ENCODE data around the gene LACRT.
"Not testable (repeated sequence)": the region's sequence is repeated elsewhere in the genome, so short reads cannot be mapped to it uniquely, and the experiment has no call there.

LACRT gene

DNA sequence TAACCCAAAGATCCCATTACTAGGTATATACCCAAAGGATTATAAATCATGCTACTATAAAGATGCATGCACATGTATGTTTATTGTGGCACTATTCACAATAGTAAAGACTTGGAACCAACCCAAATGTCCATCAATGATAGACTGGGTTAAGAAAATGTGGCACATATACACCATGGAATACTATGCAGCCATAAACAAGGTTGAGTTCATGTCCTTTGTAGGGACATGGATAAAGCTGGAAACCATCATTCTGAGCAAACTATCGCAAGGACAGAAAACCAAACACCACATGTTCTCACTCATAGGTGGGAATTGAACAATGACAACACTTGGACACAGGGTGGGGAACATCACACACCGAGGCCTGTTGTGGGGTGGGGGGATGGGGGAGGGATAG is 4.4 kb upstream of the LACRT start:
- not testable (repeated sequence) for DNase-seq (ENCODE audit: low spot score)

DNA sequence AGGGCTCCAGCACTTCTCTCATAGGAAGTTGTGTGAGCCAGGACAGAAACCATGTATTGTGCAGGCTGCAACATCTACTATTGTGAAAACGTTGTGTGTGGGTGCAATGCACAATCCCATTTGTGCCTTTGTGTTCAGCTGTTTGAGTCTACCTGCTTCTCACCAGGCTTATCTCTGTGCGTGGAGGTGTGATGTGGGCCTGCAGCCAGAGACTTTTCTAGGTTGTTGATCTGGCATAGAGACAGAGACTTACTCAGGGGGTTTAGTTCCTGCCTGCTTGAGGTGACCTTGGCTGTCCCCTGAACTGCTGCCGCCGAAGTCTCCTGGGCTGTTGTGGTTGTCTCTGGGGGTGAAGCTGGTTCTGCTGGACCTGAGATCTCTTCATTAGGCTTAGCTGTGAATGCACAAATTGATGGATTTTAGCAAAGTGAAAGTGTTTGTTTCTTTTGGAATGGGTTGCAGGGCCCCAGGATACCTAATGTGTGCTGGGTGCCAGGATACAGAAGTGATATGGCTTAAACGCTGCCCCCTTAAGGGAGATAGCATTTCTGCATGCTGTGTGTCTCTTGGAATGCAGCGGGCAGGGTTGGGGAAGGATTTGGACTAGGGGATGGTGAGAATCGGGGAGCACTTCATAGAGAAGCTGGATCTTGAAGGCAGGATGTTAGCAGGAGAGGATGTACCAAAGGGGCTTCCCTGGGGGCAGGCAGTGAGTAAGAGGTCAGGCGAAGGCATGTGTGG is 2.5 kb downstream of the LACRT start:
- DNase-seq (ENCODE audit: low spot score), result no peak

DNA sequence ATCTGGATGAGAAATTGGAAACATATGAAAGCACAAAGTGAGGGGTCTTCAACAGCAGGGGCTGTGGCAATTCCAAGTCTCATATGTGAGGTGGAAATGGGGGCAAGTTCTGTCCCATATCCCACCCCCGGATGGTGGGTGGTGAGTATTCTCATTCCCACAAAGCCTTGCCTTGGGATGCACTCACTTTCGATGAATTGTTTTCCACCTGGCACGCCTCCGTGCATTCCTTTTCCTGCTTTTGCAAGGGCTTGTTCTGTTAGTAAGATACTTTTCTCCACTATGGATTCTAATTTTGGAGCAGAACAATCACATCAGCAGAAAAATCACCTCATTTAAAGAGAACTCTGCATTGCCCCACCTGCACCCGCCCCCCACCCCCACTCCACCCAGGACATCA is 3.1 kb downstream of the LACRT start:
- DNase-seq (ENCODE audit: low spot score), result no peak

DNA sequence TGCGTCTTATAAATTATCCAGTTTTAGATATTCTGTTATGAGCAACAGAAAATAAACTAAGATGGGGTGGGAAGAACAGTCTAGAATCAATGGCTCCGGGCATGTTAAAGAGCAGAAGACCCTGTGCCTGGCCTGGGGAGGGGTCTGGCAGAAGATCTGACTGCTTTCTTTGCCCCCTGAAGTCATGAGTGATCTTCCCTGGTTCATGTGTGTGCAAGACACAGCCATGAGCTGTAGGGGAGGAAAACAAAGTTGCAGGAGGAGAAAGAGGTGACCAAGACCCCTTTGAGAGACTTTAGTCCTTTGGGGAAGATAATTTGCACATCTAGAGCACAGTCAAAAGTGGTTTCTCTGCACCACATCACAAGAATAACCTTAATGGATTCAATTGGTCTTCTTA is 4.8 kb downstream of the LACRT start:
- no peak for DNase-seq (ENCODE audit: low spot score)

DNA sequence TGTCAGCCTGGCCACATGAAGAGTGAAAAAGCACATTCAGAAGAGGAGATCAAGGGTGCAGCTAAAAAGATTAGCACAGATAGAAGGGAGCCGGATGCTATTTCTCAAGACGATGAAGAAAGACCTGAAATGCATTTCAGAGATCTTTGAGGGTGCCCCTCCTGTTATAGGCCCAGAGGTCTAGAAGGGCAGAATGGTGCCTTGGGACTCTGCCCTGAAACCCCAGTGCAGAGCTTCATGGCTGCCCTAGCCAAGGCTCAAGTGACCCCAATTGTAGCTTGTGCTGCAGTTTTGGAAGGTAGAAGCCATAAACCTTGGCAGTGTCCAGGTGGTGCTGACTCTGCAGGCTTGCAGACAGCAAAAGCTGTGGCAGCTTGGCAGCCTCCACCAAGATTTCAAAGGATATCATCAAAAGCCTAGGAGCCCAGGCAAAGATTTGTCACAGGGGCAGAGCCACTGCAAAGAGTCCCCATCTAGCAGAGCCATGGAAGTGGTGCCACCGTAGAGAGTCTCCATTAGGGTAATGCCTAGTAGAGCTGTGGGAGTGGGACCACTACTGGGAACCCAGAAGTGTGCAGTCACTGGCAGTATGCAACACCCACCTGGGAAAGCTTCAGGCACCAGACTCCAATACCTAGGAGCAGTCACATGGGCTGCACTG is 6.4 kb downstream of the LACRT start:
- no peak for DNase-seq (ENCODE audit: low spot score)

DNA sequence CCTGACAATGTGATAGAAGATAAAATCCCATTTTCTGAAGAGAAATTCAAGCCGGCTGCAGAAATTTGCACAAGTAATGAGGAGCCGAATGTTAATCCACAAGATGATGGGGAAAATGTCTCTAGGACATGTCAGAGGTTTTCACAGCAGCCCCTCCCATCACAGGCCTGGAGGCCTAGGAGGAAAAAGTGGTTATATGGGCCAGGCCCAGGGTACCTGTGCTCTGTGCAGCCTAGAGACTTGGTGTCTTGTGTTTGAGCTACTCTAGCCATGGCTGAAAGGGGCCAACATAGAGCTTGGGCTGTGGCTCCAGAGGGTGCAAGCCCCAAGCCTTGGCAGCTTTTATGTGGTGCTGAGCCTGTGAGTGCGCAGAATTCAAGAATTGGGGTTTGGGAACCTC is 7.4 kb downstream of the LACRT start:
- no peak for DNase-seq (ENCODE audit: low spot score)

DNA sequence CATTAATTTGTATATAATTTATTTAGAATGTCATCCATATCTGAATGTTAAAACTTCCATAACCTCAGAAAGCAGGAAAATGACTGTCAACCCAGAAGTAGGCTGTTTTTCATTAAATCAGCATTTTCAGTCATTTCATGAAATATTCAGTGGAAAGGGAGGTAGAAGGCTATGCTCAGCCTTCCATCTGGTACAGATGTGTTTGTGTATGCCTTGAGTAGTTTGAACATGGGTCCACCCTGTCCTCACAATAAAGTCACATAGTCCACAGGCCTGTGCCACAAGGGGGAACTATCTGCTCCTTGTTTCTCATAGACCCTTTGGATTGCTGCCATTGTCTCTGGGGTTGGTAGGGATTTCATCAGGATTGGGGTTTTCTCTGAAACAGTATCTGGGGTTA is 9.1 kb downstream of the LACRT start:
- no peak for DNase-seq (ENCODE audit: low spot score)

DNA sequence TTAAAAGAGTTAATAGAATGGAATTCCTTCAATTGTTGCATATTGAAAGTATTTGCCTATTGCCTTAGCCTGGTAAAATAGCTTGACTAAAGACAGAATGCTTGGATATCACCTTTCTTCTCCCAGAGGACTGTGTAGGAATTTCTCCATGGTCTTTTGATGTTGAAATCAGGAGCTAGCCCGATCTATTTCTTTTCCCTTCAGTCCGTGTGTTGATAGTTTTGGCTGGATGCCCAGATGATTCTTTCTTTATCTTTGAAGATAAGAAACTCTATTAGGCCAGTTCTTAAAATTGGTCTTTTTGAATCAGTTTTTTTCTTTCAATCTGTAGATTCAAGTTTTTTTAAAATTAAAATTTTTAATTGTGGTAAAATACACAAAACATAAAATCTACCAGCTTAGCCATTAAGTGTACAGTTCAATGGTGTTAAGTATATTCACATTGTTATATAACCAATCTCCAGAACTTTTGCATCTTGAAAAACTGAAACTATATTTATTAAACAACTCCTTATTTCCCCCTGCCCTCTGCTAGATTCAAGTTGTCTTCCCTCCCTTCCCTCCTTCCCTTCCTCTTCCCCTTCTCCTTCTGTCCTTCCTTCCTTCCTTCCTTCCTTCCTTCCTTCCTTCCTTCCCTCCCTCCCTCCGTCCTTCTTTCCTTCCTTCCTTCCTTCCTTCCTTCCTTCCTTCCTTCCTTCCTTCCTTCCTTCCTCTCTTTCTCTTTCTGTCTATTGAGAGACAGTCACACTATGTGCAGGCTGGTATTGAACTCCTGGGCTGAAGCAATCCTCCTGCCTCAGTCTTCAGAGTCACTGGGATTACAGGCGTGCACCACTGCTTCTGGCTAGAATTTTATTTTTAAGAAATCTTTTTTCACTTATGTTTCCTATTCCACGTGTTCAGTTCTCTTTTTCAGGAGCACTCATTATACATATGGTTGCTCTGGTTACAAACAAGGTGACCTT is 10.1 kb downstream of the LACRT start:
- DNase-seq (ENCODE audit: low spot score), result no peak

DNA sequence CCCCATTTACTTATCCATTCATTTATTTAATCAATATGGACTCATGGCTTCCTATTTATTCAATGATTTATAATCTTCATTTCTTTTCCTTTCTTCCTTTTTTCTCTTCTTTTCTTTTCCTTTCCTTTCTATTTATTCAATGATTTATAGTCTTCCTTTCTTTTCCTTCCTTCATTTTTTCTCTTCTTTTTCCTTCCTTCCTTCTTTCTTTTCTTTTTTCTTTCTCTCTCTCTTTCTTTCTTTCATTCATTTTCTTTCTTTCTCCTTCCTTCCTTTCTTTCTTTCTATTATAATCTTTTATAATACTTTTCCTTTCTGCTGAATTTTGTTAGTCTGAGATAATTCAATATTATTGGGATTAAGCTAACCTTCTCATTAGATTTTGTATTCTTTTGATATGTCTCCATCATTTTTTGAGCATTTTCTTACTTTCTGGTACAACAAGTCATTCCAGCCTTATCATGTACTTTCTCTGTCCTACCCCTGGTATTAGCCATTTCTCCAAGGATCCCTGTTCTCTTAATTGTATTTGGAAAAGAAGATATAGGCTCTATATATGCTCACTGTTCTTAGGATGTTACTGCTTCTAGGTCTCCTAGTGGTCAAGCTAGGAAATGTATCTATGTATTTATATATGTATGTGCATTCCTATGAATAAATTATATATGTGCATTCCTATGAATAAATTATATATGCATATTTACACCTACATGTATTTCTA is 12.1 kb downstream of the LACRT start:
- no peak for DNase-seq (ENCODE audit: low spot score)

DNA sequence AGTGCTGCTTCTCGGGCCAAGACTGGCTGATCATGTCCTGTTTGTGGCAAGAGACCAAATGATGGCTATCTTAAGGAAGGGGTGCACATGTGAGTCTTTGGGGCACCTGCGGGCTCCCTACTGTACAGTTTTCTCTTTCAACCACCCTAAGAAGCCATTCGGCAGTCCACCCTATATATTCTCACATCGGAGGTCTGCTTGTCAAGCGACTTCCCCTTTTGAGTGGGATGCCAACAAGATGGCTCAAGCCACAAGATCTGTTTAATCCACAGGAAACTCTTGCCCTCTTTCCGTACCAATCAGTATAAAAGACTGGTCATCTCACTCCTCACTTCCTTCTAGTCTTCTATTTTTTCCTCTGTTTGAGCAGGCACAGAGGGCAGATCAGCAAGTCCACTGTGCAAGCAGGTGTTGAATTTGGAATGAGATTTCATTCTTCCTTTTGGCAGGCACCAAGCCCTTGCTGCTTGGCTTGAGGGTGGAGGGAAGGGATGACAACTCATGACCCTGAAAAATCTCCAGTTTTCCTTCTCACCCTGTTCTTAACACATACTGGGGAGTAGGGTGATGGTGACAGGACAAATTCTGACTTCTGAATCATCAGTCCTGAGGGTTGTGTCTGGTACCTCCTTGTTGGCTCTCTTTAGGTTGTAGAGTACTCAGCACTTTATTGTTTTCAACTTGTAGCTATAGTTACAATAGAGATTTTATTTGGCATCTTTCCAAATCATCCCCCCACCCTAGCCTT is 17.6 kb downstream of the LACRT start:
- no peak for DNase-seq (ENCODE audit: low spot score)

DNA sequence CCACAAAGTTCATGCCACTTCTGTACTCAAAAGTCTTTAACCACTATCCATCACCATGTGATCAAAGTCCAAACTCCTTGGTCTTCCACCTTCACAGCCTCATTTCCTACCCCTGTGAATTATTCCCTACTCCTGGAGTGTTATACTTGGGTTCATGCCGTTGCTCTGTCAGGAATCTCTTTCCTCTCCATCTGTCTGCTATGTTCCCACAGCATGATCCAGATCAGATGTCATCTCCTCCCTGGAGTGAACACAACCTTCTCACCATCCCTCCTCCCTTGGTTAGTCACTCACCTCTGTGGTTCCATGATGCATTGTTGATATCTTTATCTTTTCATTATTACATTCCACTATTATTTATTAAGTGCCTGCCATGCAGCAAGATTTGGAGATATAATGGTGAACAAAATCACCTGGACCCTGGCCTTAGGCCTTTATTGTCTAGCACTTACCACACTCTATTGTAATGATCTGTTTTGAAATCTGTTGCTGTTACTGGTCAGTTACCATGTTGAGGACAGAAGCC is 22.4 kb downstream of the LACRT start:
- no peak for DNase-seq (ENCODE audit: low spot score)

DNA sequence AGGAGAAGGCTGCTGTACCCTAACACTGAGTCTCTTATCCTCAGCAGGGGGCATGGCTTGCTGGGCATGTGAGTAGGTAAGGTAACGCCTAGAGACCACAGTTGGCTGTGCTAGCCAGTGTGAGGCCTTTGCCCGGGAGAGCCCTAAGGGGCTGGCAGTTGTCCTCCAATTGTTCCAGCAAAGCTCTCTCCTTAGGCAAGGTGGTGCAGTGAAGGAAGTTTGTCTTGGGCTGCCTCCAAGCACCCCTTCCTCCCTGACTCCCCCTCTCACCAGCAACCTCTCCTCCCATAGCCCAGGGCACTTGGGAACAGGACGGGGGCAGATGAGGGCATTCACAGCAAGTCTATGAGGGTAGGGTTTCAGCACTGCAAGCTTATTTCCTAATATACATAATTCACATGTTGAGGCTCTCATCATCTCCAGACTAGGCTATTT is 23.0 kb downstream of the LACRT start:
- no peak for DNase-seq (ENCODE audit: low spot score)

DNA sequence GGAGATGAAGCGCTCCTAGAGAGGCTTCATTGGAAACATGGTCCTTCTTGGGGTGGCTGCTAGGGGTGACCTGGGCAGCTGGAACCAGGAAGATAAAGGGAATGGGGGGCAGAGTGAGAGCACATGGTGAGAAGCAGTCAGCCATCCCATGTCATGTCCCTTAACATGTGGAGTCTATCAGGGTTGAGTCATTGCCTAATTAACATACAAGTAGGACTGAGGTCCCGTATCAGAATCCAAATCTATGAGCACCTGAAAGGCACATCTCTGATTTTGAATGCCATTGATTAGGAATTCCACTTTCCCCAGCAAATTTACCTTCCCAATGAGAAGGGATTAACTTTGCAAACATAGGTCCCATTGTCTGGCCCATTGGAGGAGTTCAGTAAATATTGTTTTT is 25.9 kb downstream of the LACRT start:
- DNase-seq (ENCODE audit: low spot score), result peak; percentile 21

DNA sequence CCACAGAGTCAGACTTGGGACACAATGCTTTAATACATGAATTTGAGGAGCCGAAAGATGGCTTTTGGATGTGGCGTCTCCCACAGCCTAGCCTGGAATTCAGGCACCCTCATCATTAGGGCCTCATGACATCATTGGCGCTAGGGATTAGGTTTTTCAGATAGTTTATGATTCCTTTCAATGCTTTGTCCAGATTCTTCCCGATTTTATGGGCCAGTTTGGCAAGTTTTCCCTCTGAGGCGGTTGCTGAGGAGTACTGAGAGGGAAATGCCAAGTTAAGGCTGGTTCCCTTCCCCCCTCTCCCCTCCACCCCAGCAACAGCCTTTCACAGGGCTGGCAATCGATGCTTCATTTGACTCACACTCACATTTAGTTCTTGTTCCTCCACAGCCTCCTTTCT is 26.5 kb downstream of the LACRT start:
- peak; percentile 28 for DNase-seq (ENCODE audit: low spot score)

DNA sequence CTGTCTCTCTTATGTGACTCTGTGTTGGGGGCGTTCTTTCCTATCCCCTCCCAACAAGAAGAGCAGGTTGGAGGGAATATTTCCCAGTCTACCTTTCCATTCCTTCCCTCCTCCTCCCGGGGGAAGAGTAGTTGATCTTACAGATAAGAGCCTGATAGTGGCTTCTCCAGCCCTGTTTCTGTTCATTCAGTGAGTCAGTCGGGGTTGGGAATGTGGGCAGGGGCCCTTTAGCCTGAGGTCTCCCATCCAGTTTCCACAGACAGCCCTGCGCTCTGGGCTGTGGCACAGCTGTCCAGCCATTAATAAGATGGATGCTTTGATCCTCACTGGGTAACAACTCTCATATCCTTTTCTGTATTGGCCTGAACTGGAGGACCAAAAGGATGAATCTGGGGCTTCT is 28.1 kb downstream of the LACRT start:
- DNase-seq (ENCODE audit: low spot score), result peak; percentile 45

DNA sequence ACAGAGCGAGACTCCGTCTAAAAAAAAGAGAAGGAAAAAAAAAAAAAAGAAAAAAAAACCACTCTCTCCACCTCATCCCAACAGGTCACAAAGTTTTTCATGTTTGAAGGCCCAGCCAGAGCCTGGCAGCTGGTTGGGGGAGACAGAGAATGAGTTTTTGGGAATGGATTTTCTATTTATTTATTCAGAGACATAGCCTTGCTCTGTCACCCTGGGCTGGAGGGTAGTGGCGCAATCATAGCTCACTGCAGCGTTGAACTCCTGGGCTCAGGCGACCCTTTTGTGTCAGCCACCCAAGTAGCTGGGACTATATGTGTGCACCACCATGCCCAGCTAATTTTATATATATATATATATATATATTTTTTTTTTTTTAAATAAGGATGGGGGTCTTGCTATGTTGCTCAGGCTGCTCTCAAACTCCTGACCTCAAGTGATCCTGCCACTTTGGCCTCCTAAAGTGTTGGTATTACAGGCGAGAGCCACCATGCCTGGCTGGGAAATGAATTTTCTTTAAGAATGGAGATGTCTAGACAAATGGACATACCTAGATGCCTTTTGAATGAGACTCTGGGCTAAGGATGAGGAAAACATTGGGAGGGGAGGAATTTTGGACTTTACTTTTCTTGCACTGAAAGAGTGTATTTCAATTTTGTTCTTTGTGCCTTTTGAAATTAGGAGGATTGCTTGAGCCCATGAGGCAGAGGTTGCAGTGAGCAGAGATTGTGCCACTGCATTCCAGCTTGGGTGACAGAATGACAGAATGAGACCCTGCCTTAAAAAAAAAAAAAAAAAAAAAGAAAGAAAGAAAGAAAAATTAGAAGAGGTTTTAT is 29.3 kb downstream of the LACRT start:
- peak; percentile 26 for DNase-seq (ENCODE audit: low spot score)

DNA sequence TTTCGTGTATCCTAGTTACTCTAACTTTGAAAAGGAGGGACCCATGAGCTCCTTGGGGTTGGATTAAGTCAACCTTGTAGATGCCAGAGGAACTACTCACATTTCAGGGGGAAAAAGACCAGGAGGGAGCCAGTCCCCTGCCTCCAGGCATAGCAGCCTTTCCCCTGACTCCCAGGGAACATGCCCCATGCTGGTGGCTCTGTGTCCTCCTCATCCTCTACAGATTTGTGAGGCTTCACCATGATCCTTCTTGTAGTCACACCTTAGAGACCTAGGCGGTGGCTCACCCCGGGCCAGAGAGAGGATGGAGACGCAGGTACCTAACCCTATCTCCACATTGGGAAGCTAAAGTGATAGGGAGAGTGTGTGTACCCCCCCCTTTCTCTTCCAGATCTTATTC is 30.3 kb downstream of the LACRT start:
- DNase-seq (ENCODE audit: low spot score), result no peak

DNA sequence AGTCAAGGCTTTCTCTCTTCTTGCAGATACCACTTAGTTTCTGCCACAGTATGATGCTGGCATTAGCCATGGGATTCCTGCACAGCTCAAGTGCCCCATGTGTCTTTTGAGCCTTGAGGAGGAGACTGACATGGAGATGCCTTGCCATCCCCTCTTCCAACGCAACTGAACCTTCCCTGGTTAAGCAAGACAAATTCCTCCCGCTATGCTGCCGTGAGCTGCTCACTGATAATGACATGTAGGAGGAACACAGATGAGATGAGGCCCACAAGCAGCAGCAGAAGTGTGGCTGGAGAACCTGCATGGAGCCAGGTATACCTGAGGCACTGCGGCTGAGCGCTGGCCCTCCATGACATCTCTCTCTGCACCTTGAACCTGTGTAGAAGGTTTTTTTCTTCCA is 30.8 kb downstream of the LACRT start:
- peak; percentile 36 for DNase-seq (ENCODE audit: low spot score)

DNA sequence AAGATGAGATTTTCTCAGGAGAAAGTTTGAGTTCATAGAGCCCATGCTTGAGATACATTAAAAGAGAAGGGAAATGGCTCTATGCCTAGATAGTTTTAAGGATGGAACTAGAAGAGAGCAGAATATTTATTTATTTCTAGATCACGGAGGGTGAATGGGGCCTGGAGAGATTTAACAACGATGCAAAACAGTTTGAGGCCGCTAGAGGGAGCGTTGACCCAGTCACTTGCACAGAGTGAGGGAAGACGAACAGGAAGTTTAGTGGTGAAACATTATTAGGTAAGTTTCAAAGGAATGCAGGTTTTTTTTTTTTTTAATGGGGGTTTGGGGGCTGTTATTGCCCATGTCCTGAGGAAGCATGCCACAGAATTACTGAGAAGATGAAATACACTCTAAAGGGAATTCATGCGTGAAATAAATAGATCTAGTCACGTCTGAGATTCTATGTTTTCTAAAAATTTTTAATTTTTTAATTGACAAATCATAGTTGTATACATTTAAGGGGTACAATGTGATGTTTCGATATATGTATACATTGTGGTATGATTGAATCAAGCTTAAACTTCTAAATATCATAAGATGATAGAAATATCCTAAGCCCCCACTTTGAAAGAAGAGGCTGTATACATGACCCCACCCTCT is 31.4 kb downstream of the LACRT start:
- peak; percentile 58 for DNase-seq (ENCODE audit: low spot score)

DNA sequence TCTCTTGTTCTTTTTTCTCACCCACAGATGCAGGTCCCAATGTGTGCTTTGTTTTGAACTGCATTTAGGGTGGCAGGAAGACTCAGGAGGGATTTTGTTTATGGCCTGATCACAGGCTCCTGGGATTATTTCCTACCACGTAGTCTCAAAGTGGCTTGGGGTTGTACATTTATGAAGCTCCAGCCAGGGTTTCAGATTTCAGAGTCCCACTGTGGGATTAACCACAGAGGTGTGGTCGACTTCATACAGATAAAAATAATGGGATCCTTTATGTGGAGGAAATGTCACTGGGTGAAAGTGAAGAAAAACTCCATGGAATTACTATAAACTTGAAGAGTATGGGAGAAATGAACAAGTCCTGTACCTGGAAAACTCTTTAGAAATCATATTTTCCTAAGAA is 32.0 kb downstream of the LACRT start:
- DNase-seq (ENCODE audit: low spot score), result peak; percentile 10

Data from ecto neural progenitor cell (in vitro differentiated cells).